Stimulated activated CD4-positive, alpha-beta T cell treated with anti-CD3 and anti-CD28 coated beads, Interleukin-4, amount 100 ng/mL, for 24 hours (primary cell): ENCODE data around the gene NLRP9.

ENCODE experiments used
- DNase-seq: peaks from one replicate; pipeline ENCODE4 v3.0.0-alpha.2; 2020

NLRP9 gene

DNA sequence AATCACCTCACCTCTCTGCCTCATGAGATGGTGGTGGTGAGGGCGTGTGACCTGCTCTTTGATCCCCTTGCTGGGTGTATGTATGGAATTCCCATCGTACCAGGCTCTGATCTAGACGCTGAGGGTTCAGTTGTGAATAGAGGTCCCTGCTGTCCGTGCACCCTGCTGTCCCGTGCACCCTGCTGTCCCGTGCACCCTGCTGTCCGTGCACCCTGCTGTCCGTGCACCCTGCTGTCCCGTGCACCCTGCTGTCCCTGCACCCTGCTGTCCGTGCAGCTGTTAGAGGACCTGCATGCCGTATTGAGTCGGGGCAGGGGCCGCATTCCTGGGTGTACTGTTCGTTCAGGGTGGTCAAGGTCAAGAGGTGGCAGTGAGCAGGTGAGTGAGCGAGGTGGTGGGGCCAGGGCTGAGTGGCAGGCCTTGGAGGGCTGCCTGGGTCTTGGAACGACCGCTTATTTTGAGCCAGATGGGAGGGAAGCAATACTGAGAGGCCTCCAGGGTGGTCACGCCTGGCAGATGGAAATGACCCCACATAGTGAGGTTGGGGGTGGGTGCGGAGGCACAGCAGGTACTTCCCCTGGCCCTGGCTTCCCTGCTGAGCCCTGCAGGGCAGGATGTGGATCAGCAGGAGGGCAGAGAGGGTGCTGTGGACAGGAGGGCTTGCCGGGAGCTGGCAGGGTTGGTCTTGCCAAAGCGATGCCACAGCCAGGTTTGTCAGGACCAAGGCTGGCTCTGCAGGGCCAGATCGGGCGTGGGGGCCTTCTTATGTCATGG lies 67.7 kb downstream of the NLRP9 start:
- no peak for DNase-seq

DNA sequence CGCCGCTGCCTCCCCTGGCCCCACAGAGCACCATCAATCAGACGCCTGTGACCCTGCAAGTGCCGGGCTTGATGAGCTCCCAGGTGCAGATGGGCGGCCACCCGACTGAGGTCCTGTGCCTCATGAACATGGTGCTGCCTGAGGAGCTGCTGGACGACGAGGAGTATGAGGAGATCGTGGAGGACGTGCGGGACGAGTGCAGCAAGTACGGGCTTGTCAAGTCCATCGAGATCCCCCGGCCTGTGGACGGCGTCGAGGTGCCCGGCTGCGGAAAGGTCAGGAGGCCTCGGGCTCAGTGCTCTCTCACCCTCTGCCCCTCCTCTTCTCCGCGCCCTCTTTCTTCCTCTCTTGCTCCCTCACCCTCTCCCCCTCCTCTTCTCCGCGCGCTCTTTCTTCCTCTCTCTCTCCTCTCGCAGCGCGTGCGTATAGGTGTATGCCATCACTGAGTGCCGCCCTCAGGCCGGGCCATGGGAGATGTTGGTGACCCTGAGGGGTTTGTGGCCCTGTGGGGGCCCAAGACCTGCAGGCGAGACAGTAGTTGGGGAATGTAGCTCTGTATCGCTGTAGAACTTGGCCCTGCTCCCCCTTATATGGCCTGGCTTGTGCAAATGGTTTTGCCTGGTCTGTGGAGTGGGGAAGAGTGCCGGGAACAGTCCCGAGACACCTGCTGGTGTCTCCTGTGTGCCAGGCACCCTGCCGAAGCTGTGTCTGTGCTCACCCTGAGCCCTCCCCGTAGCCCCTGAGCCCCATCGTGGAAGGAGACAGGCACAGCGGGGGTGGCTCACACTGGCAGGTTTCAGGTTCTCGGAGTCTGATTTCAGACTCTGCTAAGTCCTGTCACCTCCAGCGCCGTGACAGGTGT lies 68.6 kb downstream of the NLRP9 start:
- no peak for DNase-seq

DNA sequence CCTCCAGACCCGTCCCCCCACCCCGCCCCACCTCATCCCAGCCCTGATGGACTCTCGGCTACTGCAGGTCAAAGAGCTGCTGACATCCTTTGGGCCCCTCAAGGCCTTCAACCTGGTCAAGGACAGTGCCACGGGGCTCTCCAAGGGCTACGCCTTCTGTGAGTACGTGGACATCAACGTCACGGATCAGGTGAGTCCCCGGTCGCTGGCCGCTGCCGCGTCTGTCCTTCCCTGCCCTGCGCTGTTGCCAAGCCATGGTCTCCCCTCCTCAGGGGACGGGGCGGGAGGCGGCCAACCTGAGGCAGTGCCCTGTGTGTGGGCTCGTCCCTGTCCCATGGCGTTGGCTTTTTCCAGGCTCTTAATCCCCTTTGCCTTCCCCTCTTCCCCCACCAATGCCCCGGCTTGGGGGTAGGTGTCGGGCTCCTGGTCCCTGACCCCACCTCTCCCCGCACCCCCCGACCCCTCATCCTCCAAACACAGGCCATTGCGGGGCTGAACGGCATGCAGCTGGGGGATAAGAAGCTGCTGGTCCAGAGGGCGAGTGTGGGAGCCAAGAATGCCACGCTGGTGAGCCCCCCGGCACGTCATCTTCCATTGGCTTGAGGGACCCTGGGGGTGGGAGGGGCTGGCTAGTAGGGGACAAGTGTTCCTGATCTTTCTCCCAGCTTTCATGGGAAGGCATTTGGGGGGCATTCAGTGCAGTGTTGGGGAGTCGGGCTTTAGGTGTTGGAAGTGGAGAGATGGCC lies 69.4 kb downstream of the NLRP9 start:
- DNase-seq, result no peak

DNA sequence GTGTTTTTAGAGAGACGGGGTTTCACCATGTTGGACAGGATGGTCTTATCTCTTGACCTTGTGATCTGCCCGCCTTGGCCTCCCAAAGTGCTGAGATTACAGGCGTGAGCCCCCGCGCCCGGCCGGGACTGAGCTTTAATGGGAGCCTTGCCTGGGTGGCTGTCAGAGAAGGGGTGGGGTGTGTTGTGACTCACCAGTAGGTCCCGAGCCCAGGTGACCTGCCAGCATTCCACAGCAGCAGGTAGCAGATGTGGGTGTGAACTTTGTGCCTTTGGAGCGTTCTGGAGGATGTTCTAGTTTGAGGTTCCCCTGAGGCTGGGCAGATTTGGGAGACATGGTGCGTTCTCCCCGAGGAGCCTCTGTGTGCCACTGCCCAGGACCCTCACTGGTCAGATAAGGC lies 70.2 kb downstream of the NLRP9 start:
- no peak for DNase-seq

DNA sequence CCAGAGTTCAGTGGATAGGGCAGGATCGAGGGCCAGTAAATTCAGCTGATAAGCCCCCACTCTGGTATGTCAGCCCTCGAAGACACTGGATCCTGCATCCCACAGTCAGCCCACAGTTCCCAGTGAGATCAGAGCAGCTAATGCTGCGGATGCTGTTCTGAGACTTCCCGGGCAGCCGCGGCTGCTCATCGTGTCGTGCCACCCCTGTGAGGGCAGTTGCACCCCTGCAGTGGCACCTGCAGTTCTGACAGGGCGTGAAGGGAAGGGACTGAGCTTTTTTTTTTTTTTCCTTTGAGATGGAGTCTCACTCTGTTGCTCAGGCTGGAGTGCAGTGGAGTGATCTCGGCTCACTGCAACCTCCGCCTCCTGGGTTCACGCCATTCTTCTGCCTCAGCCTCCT lies 70.7 kb downstream of the NLRP9 start:
- no peak for DNase-seq

DNA sequence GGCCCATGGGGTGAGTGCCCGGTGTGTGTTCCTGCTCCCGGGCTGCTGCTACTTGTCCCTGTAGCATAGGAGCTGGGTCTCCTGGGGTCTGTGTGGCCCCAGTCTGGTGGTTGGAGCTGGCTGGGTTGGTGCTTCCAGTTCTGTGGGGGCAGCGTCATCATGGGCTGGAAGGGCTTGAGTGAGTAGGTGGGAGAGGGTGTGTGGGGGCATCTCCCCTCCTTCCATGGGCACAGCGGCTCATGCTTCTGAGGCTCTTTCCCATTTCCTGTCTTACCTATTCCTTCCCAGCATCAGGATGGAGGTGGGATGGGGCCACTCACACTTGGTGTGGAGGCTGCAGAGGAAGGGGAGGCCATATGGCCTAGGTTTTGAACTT lies 71.2 kb downstream of the NLRP9 start:
- no peak for DNase-seq

DNA sequence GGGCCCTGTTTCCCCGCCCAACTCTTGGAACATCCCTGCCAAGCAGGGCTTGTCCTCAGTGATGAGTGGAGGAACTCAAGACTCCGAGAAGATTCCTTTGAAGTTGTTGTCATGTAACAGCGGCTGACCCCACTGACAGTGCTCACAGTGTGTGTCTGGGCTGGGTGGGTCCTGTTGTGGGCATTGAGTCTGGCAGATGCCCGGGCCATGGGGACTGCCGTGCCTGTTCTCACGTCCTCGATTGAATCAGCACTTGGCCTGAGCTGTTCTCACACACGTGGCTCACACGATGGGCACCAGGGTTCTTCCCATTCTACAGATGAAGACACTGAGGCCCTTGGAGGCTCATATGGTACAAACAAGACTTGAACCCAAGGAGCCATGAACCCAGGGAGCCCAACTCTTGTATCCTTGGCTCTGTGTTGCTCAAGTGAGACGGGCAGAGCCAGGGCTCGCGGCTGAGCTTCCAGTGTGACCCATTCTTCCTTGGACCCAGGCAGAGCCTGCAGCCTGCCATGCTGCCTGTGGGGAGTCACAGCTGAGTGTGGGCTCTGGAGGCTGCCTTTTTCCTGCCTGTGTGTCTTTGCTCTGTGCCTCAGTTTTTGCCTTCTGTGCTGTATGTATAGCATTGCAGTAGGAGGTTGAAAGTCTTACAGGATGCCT lies 71.7 kb downstream of the NLRP9 start:
- no peak for DNase-seq

DNA sequence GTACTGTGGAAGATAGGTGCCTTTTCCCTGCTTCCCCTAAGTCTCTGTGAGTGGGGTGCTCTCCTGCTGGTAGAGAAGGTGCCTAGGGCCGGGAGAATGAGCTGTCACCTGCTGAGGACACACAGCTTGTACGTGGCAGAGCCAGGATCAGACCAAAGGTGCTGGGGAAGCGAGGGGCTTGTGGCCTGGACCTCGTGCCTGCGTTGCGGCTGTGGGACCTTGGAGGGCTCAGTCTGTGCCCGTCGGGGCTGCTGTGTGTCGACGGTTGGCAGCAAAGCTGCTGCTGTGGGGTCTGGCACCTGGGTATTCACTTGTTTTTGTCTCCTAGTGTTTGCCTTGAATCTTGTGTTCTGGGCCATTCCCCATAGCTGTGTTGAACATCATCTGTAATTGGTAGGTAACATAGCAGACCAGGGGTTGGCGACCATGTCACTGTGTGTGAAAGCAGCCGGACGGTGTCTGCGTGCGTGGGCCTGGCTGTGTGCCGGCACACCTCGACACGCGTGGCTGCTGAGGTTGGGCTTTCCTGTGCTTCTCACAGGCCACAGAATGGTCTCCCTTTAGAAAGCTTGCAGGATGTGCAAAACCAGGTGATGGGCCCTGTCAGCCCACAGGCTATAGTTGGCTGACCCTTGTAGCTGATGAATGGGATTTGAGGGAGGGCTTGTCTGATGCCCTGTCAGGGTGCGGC lies 74.2 kb downstream of the NLRP9 start:
- no peak for DNase-seq

DNA sequence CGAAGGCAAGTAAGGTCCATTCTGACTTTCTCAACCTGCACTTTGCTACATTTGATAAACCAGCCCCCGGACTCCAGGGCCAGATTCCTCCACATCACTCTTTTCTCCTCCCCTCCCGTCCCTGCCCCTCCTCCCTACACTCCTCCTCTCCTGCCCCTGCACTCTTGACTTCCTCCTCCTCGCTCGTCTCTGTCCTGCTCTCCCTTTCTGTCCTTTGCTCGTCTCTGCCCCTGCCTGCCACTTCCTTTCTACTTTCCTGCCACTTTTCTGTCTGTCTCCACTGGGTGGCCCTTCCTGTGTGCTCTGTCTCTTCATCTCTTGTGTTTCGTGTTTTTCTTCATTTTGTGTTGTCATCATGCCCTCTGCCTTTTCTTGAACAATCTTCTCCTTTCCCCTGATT lies 76.4 kb downstream of the NLRP9 start:
- DNase-seq, result no peak

DNA sequence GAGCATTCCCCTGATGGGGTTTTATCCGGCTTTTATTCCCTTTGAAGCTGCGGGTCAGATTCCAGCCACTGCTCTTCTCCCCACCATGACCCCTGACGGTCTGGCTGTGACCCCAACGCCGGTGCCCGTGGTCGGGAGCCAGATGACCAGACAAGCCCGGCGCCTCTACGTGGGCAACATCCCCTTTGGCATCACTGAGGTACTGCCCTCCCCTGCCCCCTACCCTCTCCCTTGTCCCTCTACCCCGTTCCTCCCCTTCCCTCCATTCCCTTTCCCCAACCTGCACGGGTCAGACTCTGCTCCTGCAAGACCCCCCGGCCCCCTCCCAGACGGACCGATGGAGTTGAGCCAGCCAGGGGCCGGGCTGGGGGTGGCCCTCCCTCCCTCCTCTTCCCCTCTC lies 77.2 kb downstream of the NLRP9 start:
- no peak for DNase-seq

DNA sequence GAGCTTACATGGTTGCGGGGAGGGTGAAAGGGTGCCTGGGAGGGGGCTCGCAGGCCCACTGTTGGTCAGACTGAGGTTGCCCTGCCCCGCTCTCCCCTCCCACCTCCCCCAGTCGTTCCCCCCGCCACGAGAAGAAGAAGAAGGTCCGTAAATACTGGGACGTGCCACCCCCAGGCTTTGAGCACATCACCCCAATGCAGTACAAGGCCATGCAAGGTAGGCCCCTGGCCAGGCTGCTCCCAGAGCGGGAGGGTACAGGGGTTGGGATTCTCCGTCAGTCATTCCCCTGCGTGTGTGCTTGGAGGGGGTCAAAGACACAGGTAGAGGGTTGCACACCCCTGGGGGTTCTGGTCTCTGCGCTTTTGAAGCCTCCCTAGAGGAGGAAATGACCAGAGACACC lies 77.8 kb downstream of the NLRP9 start:
- no peak for DNase-seq

DNA sequence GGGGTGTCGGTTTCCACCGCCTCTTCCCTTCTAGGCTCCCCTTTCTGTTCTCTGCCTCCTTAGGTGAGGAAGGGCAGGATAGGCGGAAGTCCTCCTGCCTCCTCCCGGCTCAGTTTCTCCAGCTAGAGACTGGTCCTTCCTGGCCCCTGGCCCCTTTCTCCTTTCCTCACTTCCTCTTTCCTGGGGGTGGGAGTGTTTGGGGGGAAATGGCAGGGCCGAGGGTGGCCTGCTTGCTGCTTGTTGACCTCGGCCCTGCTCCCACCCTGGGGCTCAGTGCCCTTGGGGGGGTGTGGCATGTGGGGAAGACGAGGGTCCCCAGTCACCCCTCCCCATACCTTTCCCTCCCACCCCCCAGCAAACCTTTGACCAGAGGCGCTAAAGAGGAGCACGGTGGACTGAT lies 78.4 kb downstream of the NLRP9 start:
- DNase-seq, result no peak

DNA sequence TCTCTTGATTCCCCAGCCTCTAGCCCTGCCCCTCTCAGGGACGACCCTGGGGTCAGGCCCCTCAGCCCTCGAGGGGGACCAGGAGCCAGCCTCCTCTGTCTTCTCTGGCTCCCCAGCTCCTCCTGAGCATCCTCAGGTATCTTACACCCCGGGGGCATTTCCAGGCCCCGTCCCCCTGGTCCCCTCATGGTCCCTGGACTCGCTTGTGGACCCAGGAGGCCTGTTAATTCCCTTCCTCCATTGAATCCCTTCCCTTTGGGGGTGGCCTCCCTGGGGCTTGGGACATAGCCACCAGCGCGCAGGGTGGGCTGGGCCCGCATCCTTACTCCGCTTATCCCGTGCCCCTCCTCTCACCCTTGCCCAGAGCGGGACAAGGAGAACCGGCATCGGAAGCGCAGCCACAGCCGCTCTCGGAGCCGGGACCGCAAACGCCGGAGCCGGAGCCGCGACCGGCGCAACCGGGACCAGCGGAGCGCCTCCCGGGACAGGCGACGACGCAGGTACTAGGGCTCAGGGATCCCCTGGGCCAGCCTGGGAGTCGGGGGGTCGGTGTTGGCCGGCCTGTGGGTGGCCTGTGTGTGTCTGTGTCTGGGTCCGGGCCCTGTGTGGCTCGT lies 79.2 kb downstream of the NLRP9 start:
- no peak for DNase-seq
